NCI-H748 (cell line): ENCODE measurements around the gene MTMR4.
"Not testable (repeated sequence)": the region's sequence is repeated elsewhere in the genome, so short reads cannot be mapped to it uniquely, and the experiment has no call there.

Source experiments
- DNase-seq: peaks from one replicate; lab custom pipeline; 2025; ENCODE audit not compliant: unreplicated experiment; lab: John Stamatoyannopoulos, UW

The MTMR4 gene

GRCh38 chr17:58513965-58514769 is at the start of gene MTMR4:
Gene MTMR4, minus strand, starts transcription at chr17:58514638. Its CDS starts 231 bp downstream, at chr17:58514407.
- peak; percentile 93 for DNase-seq

GRCh38 chr17:58560511-58560910 is 46.1 kb upstream of the MTMR4 start:
- no peak for DNase-seq

- DNase-seq: no peak
Observed at GRCh38 chr17:58557981-58558380, 43.5 kb upstream of the MTMR4 start.

- DNase-seq: no peak
Observed at GRCh38 chr17:58556833-58557250, 42.4 kb upstream of the MTMR4 start.

GRCh38 chr17:58555109-58555508 is 40.7 kb upstream of the MTMR4 start:
- DNase-seq: not testable (repeated sequence)

- no peak for DNase-seq
Observed at GRCh38 chr17:58541249-58541648, 26.8 kb upstream of the MTMR4 start.

GRCh38 chr17:58539698-58540097 is 25.3 kb upstream of the MTMR4 start:
- no peak for DNase-seq

GRCh38 chr17:58538811-58539409 is 24.5 kb upstream of the MTMR4 start:
- DNase-seq: no peak

- no peak for DNase-seq
Observed at GRCh38 chr17:58537266-58537665, 22.8 kb upstream of the MTMR4 start.

- no peak for DNase-seq
Observed at GRCh38 chr17:58536542-58536941, 22.1 kb upstream of the MTMR4 start.

GRCh38 chr17:58535431-58535830 is 21.0 kb upstream of the MTMR4 start:
- no peak for DNase-seq

- DNase-seq: no peak
Observed at GRCh38 chr17:58534901-58535421, 20.5 kb upstream of the MTMR4 start.

- DNase-seq: no peak
Observed at GRCh38 chr17:58534331-58534730, 19.9 kb upstream of the MTMR4 start.

- DNase-seq: no peak
Observed at GRCh38 chr17:58533616-58534188, 19.3 kb upstream of the MTMR4 start.

- no peak for DNase-seq
Observed at GRCh38 chr17:58532555-58532951, 18.1 kb upstream of the MTMR4 start.

GRCh38 chr17:58531661-58532554 is 17.5 kb upstream of the MTMR4 start:
- DNase-seq: peak; percentile 62

GRCh38 chr17:58531122-58531521 is 16.7 kb upstream of the MTMR4 start:
- DNase-seq: no peak

- no peak for DNase-seq
Observed at GRCh38 chr17:58530655-58531054, 16.2 kb upstream of the MTMR4 start.

GRCh38 chr17:58529275-58529674 is 14.8 kb upstream of the MTMR4 start:
- no peak for DNase-seq

GRCh38 chr17:58528443-58528842 is 14.0 kb upstream of the MTMR4 start:
- no peak for DNase-seq

- DNase-seq: no peak
Observed at GRCh38 chr17:58527949-58528348, 13.5 kb upstream of the MTMR4 start.
